Measurements from ENCODE around the gene TFEB. TPM values are rescaled to one million over a fixed set of nuclear protein-coding genes. Genes with fewer than 3 reads are reported as not detected.

Gene TFEB
- total RNA-seq, 2 donors from 2014 or later, result 4.9 to 10.1 TPM

- WGBS, 2 donors, result 60 to 62% methylated on average over 9 to 13 of the region's 14 CpGs
- no peak for TF ChIP-seq POLR2A (IDR thresholded peaks at IDR 0.05)
- TF ChIP-seq CTCF (IDR thresholded peaks at IDR 0.05), result no peak
- Histone ChIP-seq H3K9me3 (no peaks in the 10 kb centered on the region), H3K27ac (peak overlapping the region; percentile 62 to 86 (median 78)), H3K36me3 (replicated peaks in 1 of 2; ENCODE audit: insufficient read depth in 1 of 2, low read depth in 2 of 2) (no peaks in the 10 kb centered on the region), H3K4me1 (peaks cover 53% of the 10 kb centered on the region), H3K4me3 (no peak overlapping the region), H3K27me3 (no peaks in the 10 kb centered on the region)
- DNase-seq (peak in 3 of 4 donors; percentile 21 to 39 (median 29)), ATAC-seq (no peak)
- intact Hi-C loops (cut with DNase I), result no loop called here
Observed at GRCh38 chr6:41713650-41714291, 21.6 kb downstream of the TFEB start.

- WGBS, 2 donors, result 30 to 45% methylated on average over 7 to 9 of the region's 9 CpGs
- peak in 1 of 7 experiments; percentile 4 for TF ChIP-seq CTCF (IDR thresholded peaks at IDR 0.05)
- TF ChIP-seq POLR2A (IDR thresholded peaks at IDR 0.05), result no peak
- ATAC-seq (peak; percentile 83), DNase-seq (peak; percentile 72 to 89 (median 79))
- no peaks in the 10 kb centered on the region for H3K27me3 ChIP-seq
- H3K9me3 ChIP-seq, result no peaks in the 10 kb centered on the region
- H3K36me3 ChIP-seq (replicated peaks in 1 of 2; ENCODE audit: insufficient read depth in 1 of 2, low read depth in 2 of 2), result no peaks in the 10 kb centered on the region
- no peak overlapping the region for H3K4me3 ChIP-seq
- peak overlapping the region; percentile 62 to 86 (median 78) for H3K27ac ChIP-seq
- H3K4me1 ChIP-seq, result peaks cover 53% of the 10 kb centered on the region
- intact Hi-C loops (cut with DNase I), result no loop called here
Observed at GRCh38 chr6:41713159-41713649, 22.2 kb downstream of the TFEB start.

DNA sequence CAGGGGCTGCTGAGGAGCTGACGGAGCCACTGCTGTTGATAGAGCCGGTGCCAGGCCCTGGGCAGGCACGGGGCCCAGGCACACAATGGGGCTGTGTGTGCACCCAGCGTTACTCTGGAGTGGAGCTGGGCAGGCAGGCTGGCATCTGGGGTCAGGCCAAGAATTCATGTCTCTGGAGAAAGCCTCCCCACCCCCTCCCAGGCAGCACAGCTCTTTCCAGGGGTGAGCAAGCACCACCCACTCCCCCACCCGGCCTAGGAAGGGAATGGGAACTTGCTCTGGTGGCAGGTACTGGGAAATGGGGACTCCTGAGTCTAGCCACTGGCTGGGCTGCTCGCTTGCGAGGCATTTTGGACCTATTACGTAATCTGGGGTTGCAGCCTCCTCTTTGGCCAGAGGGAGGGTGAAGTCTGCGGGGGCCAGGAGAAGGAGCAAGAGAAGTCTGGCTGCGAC is 22.7 kb downstream of the TFEB start:
- intact Hi-C loops (cut with DNase I), result no loop called here

GRCh38 chr6:41711323-41712038 is 23.9 kb downstream of the TFEB start:
- intact Hi-C loops (cut with DNase I), result no loop called here
- Histone ChIP-seq H3K27me3 (no peaks in the 10 kb centered on the region), H3K4me3 (no peak overlapping the region), H3K9me3 (no peaks in the 10 kb centered on the region), H3K36me3 (replicated peaks in 1 of 2; ENCODE audit: insufficient read depth in 1 of 2, low read depth in 2 of 2) (no peaks in the 10 kb centered on the region), H3K4me1 (peaks cover 40% of the 10 kb centered on the region), H3K27ac (peak overlapping the region; percentile 62 to 86 (median 78))
- ATAC-seq, result no peak
- 86 to 91% methylated on average over 7 to 9 of the region's 9 CpGs for WGBS, 2 donors
- DNase-seq, result no peak
- TF ChIP-seq CTCF (IDR thresholded peaks at IDR 0.05) (no peak), POLR2A (IDR thresholded peaks at IDR 0.05) (no peak)

More for the DNA sequence above, 22.7 kb downstream of the TFEB start:
- peak; percentile 78 to 89 (median 84) for DNase-seq
- Histone ChIP-seq H3K4me3 (no peak overlapping the region), H3K27ac (peak overlapping the region; percentile 62 to 86 (median 78)), H3K4me1 (peaks cover 52% of the 10 kb centered on the region), H3K36me3 (replicated peaks in 1 of 2; ENCODE audit: insufficient read depth in 1 of 2, low read depth in 2 of 2) (no peaks in the 10 kb centered on the region), H3K9me3 (no peaks in the 10 kb centered on the region), H3K27me3 (no peaks in the 10 kb centered on the region)
- TF ChIP-seq CTCF (IDR thresholded peaks at IDR 0.05) (peak in 3 of 7 experiments; percentile 15 to 43 (median 25)), POLR2A (IDR thresholded peaks at IDR 0.05) (no peak)
- ATAC-seq, result peak; percentile 83
- WGBS, 2 donors, result 28 to 43% methylated on average over 6 to 10 of the region's 10 CpGs
